ENCODE data around the gene COG3.
A peak's percentile ranks its signal among the peaks of the same experiment; 100 is the strongest.
"Not testable (repeated sequence)": the region's sequence is repeated elsewhere in the genome, so short reads cannot be mapped to it uniquely, and the experiment has no call there.

Gene COG3, protein sequence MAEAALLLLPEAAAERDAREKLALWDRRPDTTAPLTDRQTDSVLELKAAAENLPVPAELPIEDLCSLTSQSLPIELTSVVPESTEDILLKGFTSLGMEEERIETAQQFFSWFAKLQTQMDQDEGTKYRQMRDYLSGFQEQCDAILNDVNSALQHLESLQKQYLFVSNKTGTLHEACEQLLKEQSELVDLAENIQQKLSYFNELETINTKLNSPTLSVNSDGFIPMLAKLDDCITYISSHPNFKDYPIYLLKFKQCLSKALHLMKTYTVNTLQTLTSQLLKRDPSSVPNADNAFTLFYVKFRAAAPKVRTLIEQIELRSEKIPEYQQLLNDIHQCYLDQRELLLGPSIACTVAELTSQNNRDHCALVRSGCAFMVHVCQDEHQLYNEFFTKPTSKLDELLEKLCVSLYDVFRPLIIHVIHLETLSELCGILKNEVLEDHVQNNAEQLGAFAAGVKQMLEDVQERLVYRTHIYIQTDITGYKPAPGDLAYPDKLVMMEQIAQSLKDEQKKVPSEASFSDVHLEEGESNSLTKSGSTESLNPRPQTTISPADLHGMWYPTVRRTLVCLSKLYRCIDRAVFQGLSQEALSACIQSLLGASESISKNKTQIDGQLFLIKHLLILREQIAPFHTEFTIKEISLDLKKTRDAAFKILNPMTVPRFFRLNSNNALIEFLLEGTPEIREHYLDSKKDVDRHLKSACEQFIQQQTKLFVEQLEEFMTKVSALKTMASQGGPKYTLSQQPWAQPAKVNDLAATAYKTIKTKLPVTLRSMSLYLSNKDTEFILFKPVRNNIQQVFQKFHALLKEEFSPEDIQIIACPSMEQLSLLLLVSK

DNA sequence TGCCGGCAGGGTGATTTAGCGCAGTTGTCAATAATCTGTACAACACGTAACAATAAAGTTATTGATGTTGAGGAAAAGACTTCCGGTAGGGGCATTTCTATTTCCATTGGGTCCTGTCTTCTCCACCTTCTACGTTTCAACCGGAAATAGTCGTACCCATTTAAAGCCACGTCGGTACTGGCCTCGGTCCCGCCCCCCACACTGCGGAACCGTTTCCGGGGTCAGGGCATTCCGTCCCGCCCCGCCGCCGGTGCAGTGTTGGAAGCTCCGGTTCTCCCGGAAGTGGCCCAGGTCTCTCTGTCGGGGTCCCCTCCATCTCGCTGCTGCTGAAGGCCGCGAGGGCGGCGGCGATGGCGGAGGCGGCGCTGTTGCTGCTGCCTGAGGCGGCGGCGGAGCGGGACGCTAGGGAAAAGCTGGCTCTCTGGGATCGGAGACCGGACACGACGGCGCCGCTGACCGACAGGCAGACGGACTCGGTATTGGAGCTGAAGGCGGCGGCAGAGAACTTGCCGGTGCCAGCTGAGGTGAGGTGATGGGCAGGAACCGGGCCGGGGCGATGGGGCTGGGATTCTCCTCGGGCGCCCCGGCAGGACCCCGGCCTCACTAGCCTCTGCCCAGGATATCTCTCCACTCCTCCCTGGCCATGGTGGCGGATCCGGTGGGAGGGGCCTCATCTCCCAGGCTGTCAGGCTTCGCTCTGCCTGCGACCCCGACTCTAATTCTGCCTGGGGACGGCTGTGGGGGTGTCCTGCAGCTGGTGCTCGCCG, at the start of gene COG3:
Gene COG3, plus strand, starts transcription at position 253 of the 767 bp plus-strand sequence. Its CDS starts 98 bp downstream, at position 351.
- peaks cover 11% of the 10 kb centered on the region for H3K4me1 ChIP-seq (ENCODE audit: insufficient read depth, low read length)

DNA sequence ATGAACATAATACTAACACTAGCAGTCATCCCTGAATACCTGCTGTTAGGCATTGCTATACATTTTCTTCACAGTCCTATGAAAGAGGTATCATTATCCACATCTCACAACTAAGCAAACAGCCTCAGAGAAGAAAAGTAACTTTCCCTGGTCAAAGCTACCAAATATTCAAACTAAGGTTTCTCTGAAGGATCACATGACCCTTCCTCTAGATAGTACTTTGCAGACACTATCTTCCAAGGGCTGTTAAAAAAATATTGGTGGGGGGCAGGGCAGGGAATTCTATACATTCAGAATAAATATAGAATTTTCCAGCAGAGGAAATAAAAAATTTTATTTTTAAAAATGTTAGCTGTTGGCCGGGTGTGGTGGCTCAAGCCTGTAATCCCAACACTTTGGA, 49.6 kb upstream of the COG3 start:
- H3K9me3 ChIP-seq (ENCODE audit: low read length), result no peaks in the 10 kb centered on the region
- H3K36me3 ChIP-seq (ENCODE audit: insufficient read depth, low read length), result peaks cover 2% of the 10 kb centered on the region
- H3K4me1 ChIP-seq (ENCODE audit: insufficient read depth, low read length), result peaks cover 9% of the 10 kb centered on the region
- H3K27me3 ChIP-seq (ENCODE audit: insufficient read depth, low read length), result no peaks in the 10 kb centered on the region
- H2AFZ ChIP-seq (ENCODE audit: low read depth, low read length), result no peak overlapping the region
- H3K4me3 ChIP-seq (ENCODE audit: low read length), result no peak overlapping the region

More for the DNA sequence above, at the start of gene COG3:
- Histone ChIP-seq H3K36me3 (ENCODE audit: insufficient read depth, low read length) (peaks cover 10% of the 10 kb centered on the region), H3K9me3 (ENCODE audit: low read length) (no peaks in the 10 kb centered on the region), H2AFZ (ENCODE audit: low read depth, low read length) (peak within 1 kb of the TSS; percentile 92), H3K27me3 (ENCODE audit: insufficient read depth, low read length) (no peaks in the 10 kb centered on the region), H3K4me3 (ENCODE audit: low read length) (peak within 1 kb of the TSS; percentile 71)

DNA sequence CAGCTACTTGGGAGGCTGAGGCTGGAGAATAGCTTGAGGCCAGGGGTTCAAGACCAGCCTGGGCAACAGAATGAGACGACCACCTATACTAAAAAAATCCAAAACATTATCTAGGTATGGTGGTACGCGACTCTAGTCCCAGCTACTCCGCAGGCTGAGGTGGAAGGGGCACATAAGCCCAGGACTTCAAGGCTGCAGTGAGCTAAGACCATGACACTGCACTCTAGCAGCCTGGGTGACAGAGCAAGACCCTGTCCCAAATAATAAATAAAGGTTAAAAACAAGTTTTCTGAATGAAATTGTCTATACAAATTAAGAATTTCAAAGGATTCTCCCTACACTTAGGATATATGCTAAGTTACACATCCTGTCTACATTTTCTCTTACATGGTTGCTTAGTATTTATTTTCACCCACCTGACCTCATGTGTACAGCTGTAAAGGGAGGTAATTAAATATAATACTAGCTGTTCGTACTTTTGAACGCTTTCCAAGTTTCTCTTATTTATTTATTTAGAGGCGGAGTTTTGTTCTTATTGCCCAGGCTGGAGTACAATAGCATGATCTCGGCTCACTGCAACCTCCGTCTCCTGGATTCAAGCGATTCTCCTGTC, 48.1 kb upstream of the COG3 start:
- Histone ChIP-seq H3K4me3 (ENCODE audit: low read length) (peak overlapping the region; percentile 68), H2AFZ (ENCODE audit: low read depth, low read length) (peak overlapping the region; percentile 65), H3K4me1 (ENCODE audit: insufficient read depth, low read length) (peaks cover 9% of the 10 kb centered on the region), H3K9me3 (ENCODE audit: low read length) (no peaks in the 10 kb centered on the region), H3K27me3 (ENCODE audit: insufficient read depth, low read length) (no peaks in the 10 kb centered on the region), H3K36me3 (ENCODE audit: insufficient read depth, low read length) (no peaks in the 10 kb centered on the region)

DNA sequence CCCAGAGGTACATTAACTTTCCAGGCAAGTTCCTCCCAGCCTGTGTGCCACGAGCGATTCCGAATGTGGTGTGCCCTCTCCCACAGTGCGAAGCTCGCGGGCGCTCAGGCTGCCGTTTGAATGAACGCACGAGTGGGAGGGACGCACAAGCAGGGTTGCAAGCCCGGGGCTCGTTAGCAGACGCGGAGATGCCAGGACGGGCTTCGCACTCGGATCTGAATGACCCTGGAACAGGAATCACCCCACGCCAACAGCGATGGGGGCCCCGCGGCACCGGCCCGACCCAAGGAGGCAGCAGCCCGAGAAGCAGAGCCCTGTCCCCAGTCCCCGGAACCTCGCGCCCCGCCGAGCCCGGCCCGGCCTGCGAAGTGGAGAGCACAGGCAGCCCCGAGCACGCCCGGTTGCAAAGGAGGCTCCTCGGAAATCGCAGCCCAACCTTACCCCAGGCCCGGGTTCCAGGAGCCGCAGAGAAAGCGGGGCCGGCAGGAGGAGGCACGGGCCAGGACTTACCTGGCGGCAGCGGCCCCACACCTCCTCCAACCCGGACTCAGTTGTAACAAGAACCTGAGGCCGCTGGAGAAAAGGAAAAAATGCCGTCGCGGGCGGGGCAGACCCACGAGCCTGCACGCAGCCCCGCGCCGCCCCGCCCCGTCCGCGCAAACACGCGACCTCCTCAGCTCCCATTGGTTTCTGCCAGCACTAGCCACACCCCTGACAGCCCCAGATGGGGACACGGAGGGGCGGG, 46.8 kb upstream of the COG3 start, which contains the start of gene SLC25A30:
Gene SLC25A30, minus strand, starts transcription at position 584 of the 745 bp plus-strand sequence. CDS start 6,948 bp downstream, outside the sequence.
- H3K4me1 ChIP-seq (ENCODE audit: insufficient read depth, low read length), result peaks cover 9% of the 10 kb centered on the region
- no peaks in the 10 kb centered on the region for H3K9me3 ChIP-seq (ENCODE audit: low read length)
- no peaks in the 10 kb centered on the region for H3K36me3 ChIP-seq (ENCODE audit: insufficient read depth, low read length)
- no peaks in the 10 kb centered on the region for H3K27me3 ChIP-seq (ENCODE audit: insufficient read depth, low read length)
- H3K4me3 ChIP-seq (ENCODE audit: low read length), result peak within 1 kb of the TSS; percentile 68
- H2AFZ ChIP-seq (ENCODE audit: low read depth, low read length), result peak within 1 kb of the TSS; percentile 65

DNA sequence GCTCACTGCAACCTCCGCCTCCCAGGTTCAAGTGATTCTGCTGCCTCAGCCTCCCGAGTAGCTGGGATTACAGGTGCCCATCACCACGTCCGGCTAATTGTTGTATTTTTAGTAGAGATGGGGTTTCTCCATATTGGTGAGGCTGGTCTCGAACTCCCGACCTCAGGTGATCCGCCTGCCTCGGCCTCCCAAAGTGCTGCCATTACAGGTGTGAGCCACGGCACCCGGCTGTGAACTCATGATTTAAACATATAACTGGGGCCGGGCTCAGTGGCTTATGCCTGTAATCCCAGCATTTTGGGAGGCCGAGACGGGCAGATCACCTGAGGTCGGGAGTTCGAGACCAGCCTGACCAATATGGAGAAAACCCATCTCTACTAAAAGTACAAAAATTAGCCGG, 45.4 kb upstream of the COG3 start:
- not testable (repeated sequence) for H3K4me1 ChIP-seq (ENCODE audit: insufficient read depth, low read length); H2AFZ ChIP-seq (ENCODE audit: low read depth, low read length); H3K27me3 ChIP-seq (ENCODE audit: insufficient read depth, low read length); H3K36me3 ChIP-seq (ENCODE audit: insufficient read depth, low read length); H3K4me3 ChIP-seq (ENCODE audit: low read length); H3K9me3 ChIP-seq (ENCODE audit: low read length)

DNA sequence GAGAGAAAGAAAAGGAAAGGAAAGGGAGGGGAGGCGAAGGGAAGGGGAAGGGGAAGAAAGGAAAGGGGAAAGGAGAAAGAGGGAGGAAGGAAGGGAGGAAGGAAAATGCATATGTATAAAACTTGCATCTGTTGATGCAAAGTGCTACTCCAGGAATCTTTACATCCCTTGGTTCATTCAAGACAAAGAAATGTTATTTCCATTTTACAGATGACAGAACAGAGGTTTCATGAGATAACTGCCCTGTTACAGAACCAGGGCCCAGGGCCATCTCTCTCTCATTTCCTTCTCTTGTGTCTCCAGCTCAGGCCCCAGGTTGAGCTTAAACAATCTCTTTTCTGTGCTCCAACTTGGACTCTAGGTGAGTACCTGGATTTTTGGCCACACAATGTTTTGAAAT, 44.8 kb upstream of the COG3 start:
- Histone ChIP-seq H2AFZ (ENCODE audit: low read depth, low read length) (no peak overlapping the region), H3K4me3 (ENCODE audit: low read length) (no peak overlapping the region), H3K36me3 (ENCODE audit: insufficient read depth, low read length) (no peaks in the 10 kb centered on the region), H3K27me3 (ENCODE audit: insufficient read depth, low read length) (no peaks in the 10 kb centered on the region), H3K4me1 (ENCODE audit: insufficient read depth, low read length) (peaks cover 6% of the 10 kb centered on the region), H3K9me3 (ENCODE audit: low read length) (no peaks in the 10 kb centered on the region)

DNA sequence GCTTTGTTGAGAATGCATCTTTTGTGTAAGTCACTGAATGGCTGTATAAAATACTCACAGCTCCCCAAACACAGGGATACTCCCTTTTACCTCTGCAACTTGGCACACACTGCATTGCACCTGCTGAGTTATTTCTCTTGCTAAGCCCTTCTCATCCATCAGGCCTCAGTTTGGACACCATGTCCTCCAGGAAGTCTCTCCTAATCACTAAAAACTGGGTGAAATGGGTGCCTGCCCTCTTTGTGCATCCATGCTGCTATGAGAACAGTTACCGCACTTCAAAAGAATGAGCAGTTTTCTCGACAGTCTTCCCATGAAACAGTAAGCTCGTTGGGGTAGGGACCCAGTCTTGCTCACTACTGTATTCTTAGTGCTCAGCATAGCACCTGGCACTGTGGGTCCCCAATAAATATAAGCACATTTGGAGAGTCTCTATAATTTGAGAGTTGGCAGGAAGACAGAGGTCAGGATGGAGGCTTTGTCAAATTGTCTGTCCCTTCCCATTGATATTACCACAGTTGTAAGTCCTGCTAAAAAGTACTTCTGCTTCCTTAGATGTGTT, 41.9 kb upstream of the COG3 start:
- Histone ChIP-seq H3K27me3 (ENCODE audit: insufficient read depth, low read length) (no peaks in the 10 kb centered on the region), H3K9me3 (ENCODE audit: low read length) (no peaks in the 10 kb centered on the region), H3K4me3 (ENCODE audit: low read length) (no peak overlapping the region), H3K4me1 (ENCODE audit: insufficient read depth, low read length) (peaks cover 1% of the 10 kb centered on the region), H2AFZ (ENCODE audit: low read depth, low read length) (no peak overlapping the region), H3K36me3 (ENCODE audit: insufficient read depth, low read length) (no peaks in the 10 kb centered on the region)

DNA sequence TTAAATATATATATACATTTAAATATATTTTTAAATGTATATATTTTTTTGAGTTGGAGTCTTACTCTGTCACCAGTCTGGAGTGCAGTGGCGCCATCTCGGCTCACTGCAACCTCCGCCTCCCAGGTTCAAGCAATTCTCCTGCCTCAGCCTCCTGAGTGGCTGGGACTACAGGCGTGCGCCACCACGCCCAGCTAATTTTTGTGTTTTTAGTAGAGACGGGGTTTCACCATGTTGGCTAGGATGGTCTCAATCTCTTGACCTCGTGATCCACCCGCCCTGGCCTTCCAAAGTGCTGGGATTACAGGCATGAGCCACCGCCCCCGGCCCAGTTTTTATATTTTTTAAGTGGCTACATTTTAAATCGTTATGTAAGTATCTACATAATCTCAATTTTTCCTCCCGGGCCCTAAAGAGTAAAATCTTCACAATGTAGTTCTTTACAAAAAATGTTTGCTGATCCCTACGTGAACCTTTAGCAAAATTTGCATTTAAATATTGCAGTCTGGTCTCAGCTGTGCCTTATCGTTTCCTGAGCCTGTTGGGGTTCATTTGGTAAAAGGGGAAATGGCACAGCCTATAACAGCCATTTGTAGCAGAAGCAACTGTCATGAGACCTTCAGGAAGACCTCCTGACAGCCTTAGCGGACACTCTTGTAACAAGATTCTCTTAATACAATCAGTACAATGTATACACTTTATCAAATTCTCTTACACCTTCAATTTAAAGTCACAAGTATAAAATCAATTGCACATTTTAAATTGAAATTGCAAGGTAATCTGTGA, 38.5 kb upstream of the COG3 start:
- H3K4me1 ChIP-seq (ENCODE audit: insufficient read depth, low read length); H2AFZ ChIP-seq (ENCODE audit: low read depth, low read length); H3K9me3 ChIP-seq (ENCODE audit: low read length); H3K4me3 ChIP-seq (ENCODE audit: low read length); H3K36me3 ChIP-seq (ENCODE audit: insufficient read depth, low read length); H3K27me3 ChIP-seq (ENCODE audit: insufficient read depth, low read length): not testable (repeated sequence)

DNA sequence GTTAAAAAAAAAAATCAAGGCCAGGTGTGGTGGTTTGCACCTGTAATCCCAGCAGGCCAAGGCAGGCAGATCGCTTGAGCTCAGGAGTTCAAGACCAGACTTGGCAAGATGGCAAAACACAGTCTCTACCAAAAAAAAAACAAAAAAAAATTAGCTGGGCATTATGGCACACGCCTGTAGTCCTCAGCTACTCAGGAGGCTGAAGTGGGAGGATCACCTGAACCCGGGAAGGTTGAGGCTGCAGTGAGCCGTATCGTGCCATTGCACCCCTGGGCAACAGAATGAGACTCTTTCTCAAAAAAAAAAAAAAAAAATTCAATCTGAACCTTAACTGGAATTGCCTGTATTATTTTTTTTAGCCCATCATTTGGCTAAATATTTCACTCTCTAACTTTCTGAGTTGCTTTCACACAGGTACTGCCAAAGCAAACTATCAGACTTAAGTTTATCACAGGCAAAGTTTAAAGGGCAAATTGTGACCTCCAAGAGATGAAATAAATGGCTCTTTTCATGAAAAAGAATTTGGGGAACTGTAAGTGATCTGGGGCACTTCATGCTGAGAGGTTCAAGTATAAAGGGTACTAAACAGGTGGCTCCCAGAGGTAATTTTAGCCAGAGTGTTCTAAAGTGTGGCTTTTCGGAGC, 31.9 kb upstream of the COG3 start:
- Histone ChIP-seq H3K36me3 (ENCODE audit: insufficient read depth, low read length) (no peaks in the 10 kb centered on the region), H3K4me1 (ENCODE audit: insufficient read depth, low read length) (peaks cover 9% of the 10 kb centered on the region)

DNA sequence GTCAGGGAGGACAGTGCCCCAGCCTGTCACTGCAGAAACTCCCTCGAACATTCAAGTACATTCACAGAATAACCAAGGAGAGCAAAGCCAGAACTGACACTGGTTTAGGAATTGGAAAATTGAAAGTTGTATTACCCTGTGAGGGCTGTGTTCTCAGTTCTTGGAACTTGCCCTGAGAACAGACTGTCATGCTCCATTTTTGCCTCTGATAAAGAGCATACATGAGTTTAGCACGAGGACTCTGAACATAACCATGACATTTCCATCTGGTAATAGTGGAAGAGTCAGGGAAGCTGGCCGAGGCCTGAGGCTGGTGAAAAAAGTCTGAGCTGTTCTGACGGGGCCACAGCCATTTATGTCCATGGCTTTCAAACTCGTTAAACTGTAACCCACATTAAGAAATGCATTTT, 31.4 kb upstream of the COG3 start:
- Histone ChIP-seq H3K9me3 (ENCODE audit: low read length) (no peaks in the 10 kb centered on the region), H2AFZ (ENCODE audit: low read depth, low read length) (no peak overlapping the region), H3K36me3 (ENCODE audit: insufficient read depth, low read length) (no peaks in the 10 kb centered on the region), H3K4me3 (ENCODE audit: low read length) (no peak overlapping the region), H3K4me1 (ENCODE audit: insufficient read depth, low read length) (peaks cover 15% of the 10 kb centered on the region), H3K27me3 (ENCODE audit: insufficient read depth, low read length) (no peaks in the 10 kb centered on the region)

More for the DNA sequence above, 31.9 kb upstream of the COG3 start:
- Histone ChIP-seq H3K27me3 (ENCODE audit: insufficient read depth, low read length) (no peaks in the 10 kb centered on the region), H2AFZ (ENCODE audit: low read depth, low read length) (no peak overlapping the region), H3K9me3 (ENCODE audit: low read length) (no peaks in the 10 kb centered on the region), H3K4me3 (ENCODE audit: low read length) (no peak overlapping the region)

Measured in neuron (in vitro differentiated cells).